Heart left ventricle (tissue), 13 donors: ENCODE data around the gene FTO.

Source experiments
- CTCF ChIP-seq, 12 donors: fragments of 200-600 bp; sonication (generic) in 4 of 12; IDR thresholded peaks; one replicate each; pipeline versions ENCODE4 v1.5.0 to v1.8.0; 2018 to 2022; ENCODE audit warnings: antibody characterized with exemption in 12 of 12, mild to moderate bottlenecking in 5 of 12
- POLR2A ChIP-seq, 2 donors: fragments of 450-650 bp; IDR thresholded peaks; one replicate each; pipeline ENCODE4 v1.6.1; 2017; ENCODE audit warnings: antibody characterized with exemption in 2 of 2, mild to moderate bottlenecking in 2 of 2, moderate library complexity in 2 of 2
- donor health status: ischemic (EF 13 %, LVEDD 7.1; RV severe dilation, severe dysfunction).
- donor health status: DM: no; HTN: yes; CAD: no.
- donor health status: DM: no; HTN: no; CAD: no.
- donor health status: ischemic (EF 25% LVEDD 6.9; RV normal size, moderate dysfunction).
- donor health status: ischemic (EF 25% LVEDD 5.7; RV mildly dilated, moderate dysfunction).
- donor health status: ischemic (EF 35%, LVEDD 5.7; RV mildly dilated, moderate dysfunction).
- donor health status: nonischemic (EF 11% LVEDD 7.7; RV severe dilation, severe dysfunction).
- donor health status: DM: yes; HTN: yes; CAD: no.
- donor health status: PGD.
- donor health status: ischemic (EF 29% LVEDD 5.4; RV normal size, mild dysfunction).
- donor health status: nonischemic (EF 23%, LVEDD 6.1; RV moderate dilation, normal function).

DNA sequence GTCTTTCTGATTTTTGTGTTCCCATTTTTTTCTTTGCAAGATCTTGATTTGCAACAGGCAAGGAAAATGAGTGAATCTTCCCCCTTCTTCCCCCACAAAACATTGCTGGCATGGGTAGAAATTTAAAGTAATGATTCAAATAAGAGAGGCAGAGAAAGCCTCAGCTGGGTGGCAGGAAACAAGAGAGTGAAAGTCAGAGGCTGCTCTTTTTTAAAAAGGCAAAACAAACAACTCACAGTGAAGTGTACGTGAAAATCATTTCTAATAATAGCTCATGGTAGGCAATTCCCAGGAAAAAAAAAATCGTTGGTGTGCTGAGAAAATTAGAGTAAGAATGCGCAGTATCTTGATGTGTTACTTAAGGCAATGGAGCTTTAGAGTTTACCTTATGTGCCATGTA is 229.5 kb downstream of the FTO start:
- TF ChIP-seq CTCF (IDR thresholded peaks at IDR 0.05) (no peak), POLR2A (IDR thresholded peaks at IDR 0.05) (no peak)
